ENCODE measurements around the gene SYF2.

DNA sequence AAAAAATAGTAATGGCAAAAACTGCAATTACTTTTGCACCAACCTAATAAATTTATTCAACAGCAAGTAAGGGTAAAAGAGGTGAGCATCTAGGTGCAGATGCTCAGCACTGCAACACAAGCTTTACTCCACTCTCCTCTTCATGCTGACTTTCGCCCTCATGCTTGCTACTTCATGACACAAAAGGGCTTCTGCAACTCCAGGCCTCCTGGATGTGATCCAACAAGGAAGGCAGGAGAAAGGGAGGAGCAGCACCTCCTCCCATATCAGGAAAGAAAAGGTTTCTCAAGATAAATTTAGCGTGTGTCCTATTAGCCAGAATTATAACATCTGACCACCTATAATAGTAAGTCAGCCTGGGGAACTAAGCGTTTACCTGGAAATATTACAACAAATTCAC, 11.6 kb downstream of the SYF2 start:
- no peak for TF ChIP-seq POLR2A (IDR thresholded peaks at IDR 0.05; ENCODE audit: insufficient read depth in 1 of 2, low read depth in 2 of 2, low read length in 2 of 2)
- no peak for TF ChIP-seq FOXP1 (IDR thresholded peaks at IDR 0.05)
- no peak for TF ChIP-seq FOXP1 (CRISPR knock-in tag; IDR thresholded peaks at IDR 0.05)
- no peak for TF ChIP-seq TCF7 (IDR thresholded peaks at IDR 0.05; ENCODE audit: low read depth)
- no peak for TF ChIP-seq FOXA3 (CRISPR knock-in tag; IDR thresholded peaks at IDR 0.05)

Data from HepG2 (cell line).